OCI-LY3 (cell line): ENCODE data around the gene RHBDL3.

Experiments
- CTCF ChIP-seq: fragments of 200-600, 300-600 bp; sonication (generic); IDR thresholded peaks from 2 replicates; pipeline ENCODE4 v1.5.1; 2014; ENCODE audit warnings: antibody characterized with exemption, low read length, low read depth
- EZH2phosphoT487 ChIP-seq: fragments of 200-600 bp; shearing (Covaris generic); IDR thresholded peaks from 2 replicates; pipeline ENCODE4 v1.6.1; 2018; ENCODE audit warnings: antibody characterized with exemption, mixed run types, low read depth

DNA sequence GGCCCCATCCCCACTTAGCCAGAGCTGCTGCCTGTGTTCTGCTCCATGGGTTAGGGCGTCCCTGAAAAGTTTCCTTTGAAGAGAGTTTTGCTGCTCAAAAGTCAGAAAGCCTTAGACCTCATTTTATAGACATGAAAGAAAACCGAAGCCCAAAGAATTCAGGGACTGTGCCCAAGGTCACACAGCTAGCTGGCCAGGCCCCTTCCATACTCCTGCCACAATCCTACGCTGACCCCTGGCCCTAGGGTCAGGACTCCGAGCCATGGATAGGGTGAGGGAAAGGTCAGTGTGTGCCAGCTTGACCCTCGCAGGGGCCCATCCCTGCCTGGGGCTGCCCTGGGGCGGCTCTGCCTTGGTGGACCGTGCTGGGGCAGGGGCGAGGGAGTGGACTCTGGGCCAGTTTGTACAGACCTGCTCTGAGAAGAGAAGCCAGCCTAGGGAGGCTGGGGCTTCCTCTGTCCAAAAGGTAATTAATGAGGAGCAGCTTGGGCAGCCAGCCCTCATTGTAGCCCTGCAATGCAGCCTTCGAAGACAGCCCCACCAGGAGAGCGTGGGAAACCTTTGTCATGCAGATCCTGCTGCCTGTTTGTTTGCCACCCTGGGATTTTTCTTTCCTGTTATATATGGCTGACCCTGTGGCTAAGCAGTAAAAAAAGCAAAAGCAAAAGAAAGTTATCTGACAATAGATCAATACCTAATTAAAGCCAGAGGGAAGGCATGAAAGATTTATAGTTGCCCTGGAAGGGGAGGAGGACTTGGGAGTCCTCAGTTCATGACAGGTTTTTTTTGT is 37.4 kb downstream of the RHBDL3 start:
- TF ChIP-seq CTCF (no peak), EZH2phosphoT487 (no peak)
